ENCODE results near the gene OSBPL3.
"Not testable (repeated sequence)": the region's sequence is repeated elsewhere in the genome, so short reads cannot be mapped to it uniquely, and the experiment has no call there.

The OSBPL3 gene

GRCh38 chr7:24908727-24909126 is 71.3 kb downstream of the OSBPL3 start:
- Histone ChIP-seq H4K20me1 (peaks cover 0 to 27% (median 0%) of the 10 kb centered on the region in 11 experiments; a peak in 3 of 22 replicates), H3K4me3 (no peak overlapping the region), H3K4me1 (peaks cover 16 to 63% (median 31%) of the 10 kb centered on the region in 10 experiments; a peak in 17 of 20 replicates), H3K9me3 (replicated peaks in 1 of 11) (peaks cover 0 to 13% (median 7%) of the 10 kb centered on the region in 11 experiments; a peak in 6 of 22 replicates), H3K27me3 (no peaks in the 10 kb centered on the region), H3K4me2 (peak overlapping the region in 4 of 11 experiments; percentile 23 to 77 (median 60); a peak in 5 of 22 replicates), H3K27ac (no peak overlapping the region), H3K36me3 (peaks cover 0 to 15% (median 0%) of the 10 kb centered on the region in 11 experiments; a peak in 4 of 22 replicates), H3K9ac (no peak overlapping the region)
- TF ChIP-seq Cebpa-rat (IDR thresholded peaks at IDR 0.05) = no peak

- no peak overlapping the region for H3K4me3 ChIP-seq
- no peak for TF ChIP-seq Cebpa-rat (IDR thresholded peaks at IDR 0.05)
- peaks cover 16 to 64% (median 31%) of the 10 kb centered on the region in 10 experiments; a peak in 17 of 20 replicates for H3K4me1 ChIP-seq
- H3K9ac ChIP-seq = no peak overlapping the region
- no peaks in the 10 kb centered on the region for H3K27me3 ChIP-seq
- peak overlapping the region in 8 of 11 experiments; percentile 18 to 54 (median 34); a peak in 11 of 22 replicates for H3K4me2 ChIP-seq
- H3K27ac ChIP-seq = no peak overlapping the region
- H4K20me1 ChIP-seq = peaks cover 0 to 27% (median 0%) of the 10 kb centered on the region in 11 experiments; a peak in 3 of 22 replicates
- H3K36me3 ChIP-seq = peaks cover 0 to 15% (median 0%) of the 10 kb centered on the region in 11 experiments; a peak in 4 of 22 replicates
- peaks cover 0 to 16% (median 7%) of the 10 kb centered on the region in 11 experiments; a peak in 6 of 22 replicates for H3K9me3 ChIP-seq (replicated peaks in 1 of 11)
Observed at GRCh38 chr7:24908166-24908565, 71.8 kb downstream of the OSBPL3 start.

GRCh38 chr7:24907311-24907886 is 72.6 kb downstream of the OSBPL3 start:
- H3K27ac ChIP-seq = no peak overlapping the region
- peaks cover 0 to 21% (median 0%) of the 10 kb centered on the region in 11 experiments; a peak in 3 of 22 replicates for H4K20me1 ChIP-seq
- TF ChIP-seq Cebpa-rat (IDR thresholded peaks at IDR 0.05) = no peak
- peak overlapping the region in 10 of 11 experiments; percentile 2 to 54 (median 34); a peak in 15 of 22 replicates for H3K4me2 ChIP-seq
- no peaks in the 10 kb centered on the region for H3K27me3 ChIP-seq
- no peak overlapping the region for H3K9ac ChIP-seq
- peaks cover 16 to 64% (median 31%) of the 10 kb centered on the region in 10 experiments; a peak in 17 of 20 replicates for H3K4me1 ChIP-seq
- no peak overlapping the region for H3K4me3 ChIP-seq
- H3K9me3 ChIP-seq (replicated peaks in 1 of 11) = peaks cover 0 to 16% (median 7%) of the 10 kb centered on the region in 11 experiments; a peak in 6 of 22 replicates
- peaks cover 0 to 12% (median 0%) of the 10 kb centered on the region in 11 experiments; a peak in 4 of 22 replicates for H3K36me3 ChIP-seq

- Histone ChIP-seq H3K27me3 (no peaks in the 10 kb centered on the region), H3K27ac (no peak overlapping the region), H4K20me1 (peaks cover 0 to 29% (median 0%) of the 10 kb centered on the region in 11 experiments; a peak in 3 of 22 replicates), H3K4me3 (no peak overlapping the region), H3K4me2 (no peak overlapping the region), H3K9me3 (replicated peaks in 1 of 11) (peaks cover 0 to 16% (median 7%) of the 10 kb centered on the region in 11 experiments; a peak in 6 of 22 replicates), H3K36me3 (peaks cover 0 to 10% (median 0%) of the 10 kb centered on the region in 11 experiments; a peak in 4 of 22 replicates), H3K4me1 (peaks cover 14 to 61% (median 25%) of the 10 kb centered on the region in 10 experiments; a peak in 17 of 20 replicates), H3K9ac (no peak overlapping the region)
- TF ChIP-seq Cebpa-rat (IDR thresholded peaks at IDR 0.05) = no peak
Observed at GRCh38 chr7:24905996-24906770, 73.8 kb downstream of the OSBPL3 start.

GRCh38 chr7:24903992-24904391 is 76.0 kb downstream of the OSBPL3 start:
- H3K4me1 ChIP-seq = peaks cover 6 to 48% (median 14%) of the 10 kb centered on the region in 10 experiments; a peak in 16 of 20 replicates
- not testable (repeated sequence) for H3K4me2 ChIP-seq

GRCh38 chr7:24903559-24903958 is 76.4 kb downstream of the OSBPL3 start:
- no peak for TF ChIP-seq Cebpa-rat (IDR thresholded peaks at IDR 0.05)
- Histone ChIP-seq H3K27me3 (no peaks in the 10 kb centered on the region), H4K20me1 (peaks cover 0 to 30% (median 0%) of the 10 kb centered on the region in 11 experiments; a peak in 4 of 22 replicates), H3K9me3 (replicated peaks in 1 of 11) (peaks cover 0 to 16% (median 7%) of the 10 kb centered on the region in 11 experiments; a peak in 5 of 22 replicates), H3K36me3 (peaks cover 0 to 10% (median 0%) of the 10 kb centered on the region in 11 experiments; a peak in 4 of 22 replicates), H3K4me1 (peaks cover 6 to 49% (median 17%) of the 10 kb centered on the region in 10 experiments; a peak in 16 of 20 replicates), H3K27ac (no peak overlapping the region), H3K4me2 (no peak overlapping the region), H3K4me3 (no peak overlapping the region), H3K9ac (no peak overlapping the region)

More at GRCh38 chr7:24903992-24904391, 76.0 kb downstream of the OSBPL3 start:
- not testable (repeated sequence) for H3K36me3 ChIP-seq, H3K4me3 ChIP-seq, H3K27ac ChIP-seq, H3K27me3 ChIP-seq, H3K9ac ChIP-seq
- Histone ChIP-seq H3K9me3 (replicated peaks in 1 of 11) (peaks cover 0 to 16% (median 7%) of the 10 kb centered on the region in 11 experiments; a peak in 5 of 22 replicates), H4K20me1 (peaks cover 0 to 26% (median 0%) of the 10 kb centered on the region in 11 experiments; a peak in 3 of 22 replicates)

GRCh38 chr7:24902931-24903330 is 77.0 kb downstream of the OSBPL3 start:
- TF ChIP-seq Cebpa-rat (IDR thresholded peaks at IDR 0.05) = no peak
- H3K4me2 ChIP-seq = peak overlapping the region in 2 of 11 experiments; percentile 26 to 47; a peak in 3 of 22 replicates
- H3K4me3 ChIP-seq = no peak overlapping the region
- H3K27me3 ChIP-seq = no peaks in the 10 kb centered on the region
- peaks cover 5 to 49% (median 15%) of the 10 kb centered on the region in 10 experiments; a peak in 16 of 20 replicates for H3K4me1 ChIP-seq
- peaks cover 0 to 16% (median 7%) of the 10 kb centered on the region in 11 experiments; a peak in 5 of 22 replicates for H3K9me3 ChIP-seq (replicated peaks in 1 of 11)
- H3K27ac ChIP-seq = no peak overlapping the region
- no peak overlapping the region for H3K9ac ChIP-seq
- H3K36me3 ChIP-seq = peaks cover 0 to 10% (median 0%) of the 10 kb centered on the region in 11 experiments; a peak in 4 of 22 replicates
- H4K20me1 ChIP-seq = peaks cover 0 to 29% (median 0%) of the 10 kb centered on the region in 11 experiments; a peak in 4 of 22 replicates

GRCh38 chr7:24902276-24902675 is 77.7 kb downstream of the OSBPL3 start:
- peaks cover 0 to 29% (median 0%) of the 10 kb centered on the region in 11 experiments; a peak in 4 of 22 replicates for H4K20me1 ChIP-seq
- no peak overlapping the region for H3K4me3 ChIP-seq
- peaks cover 0 to 10% (median 0%) of the 10 kb centered on the region in 11 experiments; a peak in 4 of 22 replicates for H3K36me3 ChIP-seq
- H3K4me2 ChIP-seq = peak overlapping the region in 2 of 11 experiments; percentile 26 to 47; a peak in 3 of 22 replicates
- H3K4me1 ChIP-seq = peaks cover 0 to 44% (median 8%) of the 10 kb centered on the region in 10 experiments; a peak in 15 of 20 replicates
- no peak for TF ChIP-seq Cebpa-rat (IDR thresholded peaks at IDR 0.05)
- H3K27ac ChIP-seq = no peak overlapping the region
- no peaks in the 10 kb centered on the region for H3K27me3 ChIP-seq
- H3K9me3 ChIP-seq (replicated peaks in 1 of 11) = peaks cover 0 to 16% (median 7%) of the 10 kb centered on the region in 11 experiments; a peak in 5 of 22 replicates
- no peak overlapping the region for H3K9ac ChIP-seq
